ENCODE results near the gene FBN2.
"Not testable (repeated sequence)": the region's sequence is repeated elsewhere in the genome, so short reads cannot be mapped to it uniquely, and the experiment has no call there.

Gene FBN2

GRCh38 chr5:128426090-128426534 is 111.9 kb downstream of the FBN2 start:
- no peak for DNase-seq (ENCODE audit: low read depth in 3 of 3)

GRCh38 chr5:128424646-128425045 is 113.4 kb downstream of the FBN2 start:
- DNase-seq (ENCODE audit: low read depth in 3 of 3) = no peak

DNA sequence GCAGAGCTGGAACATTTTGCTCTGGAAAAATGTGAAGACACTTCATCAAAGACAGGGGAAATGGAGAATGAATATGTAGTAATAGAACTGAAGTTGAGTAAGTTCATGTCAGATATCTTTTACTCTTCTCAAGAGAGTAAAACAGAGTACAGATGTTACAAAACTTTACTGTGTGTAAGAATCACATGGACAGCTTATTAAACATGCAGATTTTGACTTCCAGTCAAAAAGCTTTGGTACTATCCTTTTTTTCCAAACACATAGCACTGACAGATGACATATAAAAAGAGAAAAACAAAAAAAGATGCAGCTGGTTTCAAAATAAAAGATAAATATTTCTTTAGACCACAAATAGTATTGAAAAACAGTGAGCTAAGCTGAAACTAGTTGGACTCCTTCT is 115.4 kb downstream of the FBN2 start:
- no peak for DNase-seq (ENCODE audit: low read depth in 3 of 3)

- DNase-seq (ENCODE audit: low read depth in 3 of 3) = no peak
Measured at GRCh38 chr5:128414469-128414868, 123.6 kb downstream of the FBN2 start.

- no peak for DNase-seq (ENCODE audit: low read depth in 3 of 3)
Measured at GRCh38 chr5:128413356-128413755, 124.7 kb downstream of the FBN2 start.

- DNase-seq (ENCODE audit: low read depth in 3 of 3) = no peak
Measured at GRCh38 chr5:128412145-128412930, 125.7 kb downstream of the FBN2 start.

- DNase-seq (ENCODE audit: low read depth in 3 of 3) = no peak
Measured at GRCh38 chr5:128409166-128409800, 128.8 kb downstream of the FBN2 start.

DNA sequence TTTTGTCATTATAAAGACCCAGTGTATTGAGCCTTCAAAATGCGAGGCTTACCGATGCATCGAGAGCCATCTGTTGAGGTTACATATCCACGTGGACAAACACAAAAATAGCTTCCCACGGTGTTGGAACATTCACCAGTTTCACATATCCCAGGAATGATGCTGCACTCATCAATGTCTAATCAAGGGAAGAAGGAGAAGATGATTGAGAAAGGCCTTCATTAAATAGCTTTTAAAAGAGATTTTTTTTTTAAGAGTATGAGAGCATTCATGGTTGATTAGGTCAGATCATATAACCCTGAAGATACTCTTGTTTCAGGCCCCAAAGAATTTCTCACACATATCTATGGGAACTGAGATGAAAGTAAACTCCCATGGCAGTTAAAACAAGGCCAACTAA is 129.4 kb downstream of the FBN2 start:
- no peak for DNase-seq (ENCODE audit: low read depth in 3 of 3)

- DNase-seq (ENCODE audit: low read depth in 3 of 3) = no peak
Measured at GRCh38 chr5:128407944-128408343, 130.1 kb downstream of the FBN2 start.

DNA sequence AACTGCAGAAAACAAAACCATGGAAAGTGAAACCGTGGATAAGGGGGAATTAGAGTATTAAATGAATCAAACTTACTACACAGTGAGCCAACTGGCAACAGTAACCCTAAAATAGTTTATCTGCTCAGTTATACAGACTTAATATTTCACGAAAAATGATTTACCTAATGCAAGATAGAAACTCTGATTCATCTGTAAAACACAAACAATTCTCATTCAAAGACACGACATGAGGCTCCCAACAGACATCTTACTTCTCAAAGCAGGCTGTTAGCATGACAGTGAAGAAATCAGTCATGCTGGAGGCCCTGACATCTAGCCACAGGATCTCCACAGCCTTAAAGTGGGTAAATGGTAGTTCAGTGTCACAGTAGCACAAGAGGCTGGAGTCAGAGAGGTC is 131.2 kb downstream of the FBN2 start:
- DNase-seq (ENCODE audit: low read depth in 3 of 3) = no peak

DNA sequence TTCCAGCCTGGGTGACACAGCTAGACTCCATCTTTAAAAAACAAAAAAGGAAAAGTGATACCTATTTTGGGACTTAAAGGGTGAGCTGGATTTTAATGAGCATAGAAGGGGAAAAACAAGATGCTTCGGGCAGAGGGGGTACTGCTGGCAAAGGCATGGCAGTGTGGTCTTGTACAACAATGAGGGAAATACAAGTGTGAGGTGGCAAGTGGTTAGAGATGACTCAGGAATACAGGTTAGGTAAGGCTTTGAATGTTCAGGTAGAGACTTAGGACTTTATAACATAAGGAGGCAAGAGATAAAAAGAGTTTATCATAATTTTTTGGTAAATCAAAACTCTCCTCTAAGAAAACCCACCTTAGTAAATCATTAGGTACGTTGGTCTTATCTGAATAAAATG is 132.9 kb downstream of the FBN2 start:
- DNase-seq (ENCODE audit: low read depth in 3 of 3) = no peak

DNA sequence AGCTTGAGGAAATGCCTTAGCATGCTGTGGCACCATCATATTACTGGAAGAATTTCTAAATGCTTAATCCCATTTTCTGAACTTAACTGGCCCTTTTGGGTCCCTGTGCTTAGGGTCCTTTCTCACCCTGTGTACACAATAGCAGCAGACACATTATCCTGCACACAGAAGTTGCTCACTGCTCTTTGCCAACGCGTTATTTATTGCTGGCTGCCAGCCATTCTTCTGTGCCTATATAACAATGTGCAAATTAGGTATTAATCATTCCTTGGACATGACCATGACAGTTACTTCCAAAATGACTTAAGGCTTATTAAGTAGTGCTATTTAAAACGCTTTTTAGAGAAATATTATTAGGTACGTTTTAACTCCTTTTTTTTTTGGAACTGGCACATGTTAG is 134.7 kb downstream of the FBN2 start:
- no peak for DNase-seq (ENCODE audit: low read depth in 3 of 3)

GRCh38 chr5:128402506-128402905 is 135.5 kb downstream of the FBN2 start:
- DNase-seq (ENCODE audit: low read depth in 3 of 3) = no peak

- DNase-seq (ENCODE audit: low read depth in 3 of 3) = not testable (repeated sequence)
Measured at GRCh38 chr5:128400766-128401165, 137.3 kb downstream of the FBN2 start.

DNA sequence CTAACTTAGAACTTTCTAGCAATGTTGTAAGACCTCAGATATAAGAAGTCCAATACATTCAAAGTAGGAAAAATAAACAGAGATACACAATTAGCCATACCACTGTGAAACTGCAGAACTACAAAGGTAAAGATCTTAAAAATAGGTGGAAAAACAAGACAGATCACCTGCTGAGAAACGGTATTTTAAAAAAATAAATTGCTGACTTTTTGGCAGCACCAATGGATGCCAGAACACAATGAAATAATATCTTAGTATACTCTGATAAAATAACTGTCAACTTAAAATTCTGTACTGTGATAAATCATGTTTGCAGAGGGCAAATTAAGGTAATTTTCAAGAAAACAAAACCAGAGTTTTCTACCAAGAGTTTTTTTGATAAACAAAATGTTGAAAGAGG is 138.9 kb downstream of the FBN2 start:
- DNase-seq (ENCODE audit: low read depth in 3 of 3) = no peak

DNA sequence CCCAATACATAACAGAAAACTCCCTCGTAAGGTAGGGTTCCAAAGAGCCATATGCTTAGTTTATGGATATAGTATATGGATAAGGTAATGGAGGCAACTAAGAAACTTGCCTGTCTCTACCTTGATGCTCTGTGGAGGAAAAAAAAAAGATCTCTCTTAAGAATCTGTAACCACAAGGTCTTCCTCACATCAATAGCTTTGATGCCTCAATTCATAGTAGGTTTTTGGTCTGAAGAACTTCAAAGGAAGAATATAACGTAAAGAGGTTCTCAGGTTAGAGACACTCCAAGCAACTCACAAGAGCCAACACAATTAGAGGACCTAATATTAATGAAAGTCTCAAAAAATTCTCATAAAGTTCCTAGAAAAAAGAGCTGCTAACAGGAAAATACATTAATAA is 140.2 kb downstream of the FBN2 start:
- no peak for DNase-seq (ENCODE audit: low read depth in 3 of 3)

- DNase-seq (ENCODE audit: low read depth in 3 of 3) = no peak
Measured at GRCh38 chr5:128395073-128395472, 143.0 kb downstream of the FBN2 start.

GRCh38 chr5:128384068-128384467 is 154.0 kb downstream of the FBN2 start:
- DNase-seq (ENCODE audit: low read depth in 3 of 3) = no peak

GRCh38 chr5:128380337-128380736 is 157.7 kb downstream of the FBN2 start:
- no peak for DNase-seq (ENCODE audit: low read depth in 3 of 3)

DNA sequence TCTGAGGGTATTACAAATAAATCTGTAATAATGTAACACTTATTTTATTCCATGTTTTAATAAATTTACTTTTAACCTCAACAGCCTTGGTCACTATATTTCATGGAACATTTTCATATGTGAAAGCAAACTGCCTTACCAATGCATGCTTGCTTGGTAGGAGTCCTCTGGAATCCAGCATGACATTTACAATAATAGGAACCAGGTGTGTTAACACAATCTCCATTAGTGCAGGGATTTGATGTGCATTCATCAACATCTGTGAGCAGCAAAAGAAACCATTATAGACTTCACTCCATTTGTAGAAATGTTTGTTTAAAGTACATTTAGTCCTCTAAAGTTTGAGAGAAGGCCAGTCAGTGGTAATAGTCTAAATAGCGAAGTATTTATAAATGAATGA is 159.4 kb downstream of the FBN2 start:
- no peak for DNase-seq (ENCODE audit: low read depth in 3 of 3)

DNA sequence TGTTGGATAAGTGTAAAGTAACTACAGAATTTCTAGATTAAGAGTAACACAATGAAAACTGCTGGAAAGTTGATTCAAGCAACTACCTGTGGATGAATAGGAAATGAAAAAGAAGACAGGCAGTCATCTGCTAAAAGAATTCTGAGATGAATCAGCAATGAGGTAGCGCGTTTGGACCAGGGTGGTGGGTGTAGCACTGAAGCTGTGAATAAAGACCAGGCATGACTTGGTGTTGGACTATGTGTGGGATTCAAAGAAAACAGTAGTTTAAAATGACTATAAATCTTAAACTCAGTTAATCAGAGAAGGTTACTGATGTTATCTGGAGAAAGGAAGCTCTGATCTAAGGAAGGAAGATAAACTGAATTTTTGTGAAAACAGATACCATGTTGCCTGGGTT is 159.8 kb downstream of the FBN2 start:
- no peak for DNase-seq (ENCODE audit: low read depth in 3 of 3)

DNA sequence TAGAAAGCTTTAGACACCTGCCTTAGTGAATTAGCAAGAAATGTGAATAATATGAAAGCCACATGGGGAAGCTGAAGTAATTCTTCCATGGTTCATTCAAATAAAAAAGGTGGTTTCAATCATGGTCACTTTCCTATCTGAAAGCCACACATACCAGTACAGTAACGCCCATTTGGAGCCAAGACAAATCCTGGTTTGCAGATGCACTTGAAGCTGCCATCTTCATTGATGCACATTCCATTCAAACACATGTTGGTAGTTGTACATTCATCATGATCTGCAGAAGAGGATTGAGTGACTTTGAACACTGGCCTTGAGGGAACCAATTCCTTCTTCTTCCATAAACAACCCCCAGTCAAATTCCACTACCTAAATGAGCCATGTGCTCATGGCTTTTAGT is 161.5 kb downstream of the FBN2 start:
- DNase-seq (ENCODE audit: low read depth in 3 of 3) = no peak

DNA sequence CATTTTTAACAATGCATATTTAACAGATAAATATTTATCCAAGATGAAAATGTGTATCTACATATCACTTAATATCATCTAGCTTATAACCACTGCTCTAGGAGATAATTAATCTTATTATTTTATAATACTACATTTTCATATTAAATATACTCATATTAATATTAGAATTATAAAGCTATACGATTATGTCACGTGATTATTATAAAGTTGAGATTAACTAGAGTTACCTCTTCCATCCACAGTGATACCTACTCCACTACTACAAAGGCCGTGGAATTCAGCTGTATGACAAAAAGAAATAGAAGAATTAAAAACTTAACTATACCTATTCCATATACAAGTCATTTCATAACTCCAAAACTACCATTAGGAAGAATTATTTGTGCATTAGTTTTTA is 171.9 kb downstream of the FBN2 start:
- DNase-seq (ENCODE audit: low read depth in 3 of 3) = no peak

GRCh38 chr5:128362370-128362769 is 175.7 kb downstream of the FBN2 start:
- DNase-seq (ENCODE audit: low read depth in 3 of 3) = no peak

All from stimulated activated CD4-positive, alpha-beta T cell treated with anti-CD3 and anti-CD28 coated beads, TNF-alpha, amount 100 ng/mL, for 4 hours (primary cell).